GM21723 (cell line): ENCODE data around the gene IFRD2.

ENCODE experiments used
- ATAC-seq: cut with Tn5 transposase; IDR thresholded peaks from one replicate; pipeline ENCODE4 v1.9.1; 2021; ENCODE audit warnings: mild to moderate bottlenecking, moderate library complexity; ENCODE audit not compliant: unreplicated experiment

IFRD2 gene

GRCh38 chr3:50302095-50303012 is 10.1 kb upstream of the IFRD2 start:
- no peak for ATAC-seq

GRCh38 chr3:50300681-50301254 is 8.5 kb upstream of the IFRD2 start:
- no peak for ATAC-seq

- ATAC-seq, result no peak
Observed at GRCh38 chr3:50299929-50300680, 7.9 kb upstream of the IFRD2 start.

GRCh38 chr3:50299638-50299928 is 7.4 kb upstream of the IFRD2 start:
- no peak for ATAC-seq

GRCh38 chr3:50298836-50299637 is 6.8 kb upstream of the IFRD2 start, which contains the start of the genes HYAL3 and NAA80:
Gene HYAL3 (minus strand): TSS chr3:50299405. CDS start chr3:50295602, 3,803 bp downstream.
Gene NAA80 (minus strand): TSS chr3:50299405. CDS start chr3:50297463, 1,942 bp downstream.
- ATAC-seq, result peak; percentile 80

- no peak for ATAC-seq
Observed at GRCh38 chr3:50297896-50298725, 5.9 kb upstream of the IFRD2 start.

- ATAC-seq, result no peak
Observed at GRCh38 chr3:50297384-50297775, 5.2 kb upstream of the IFRD2 start.

GRCh38 chr3:50296721-50297383 is 4.6 kb upstream of the IFRD2 start:
- no peak for ATAC-seq

- ATAC-seq, result no peak
Observed at GRCh38 chr3:50295553-50296431, 3.6 kb upstream of the IFRD2 start.

- no peak for ATAC-seq
Observed at GRCh38 chr3:50294492-50295403, 2.5 kb upstream of the IFRD2 start.

- no peak for ATAC-seq
Observed at GRCh38 chr3:50294089-50294488, 1.9 kb upstream of the IFRD2 start.

- ATAC-seq, result no peak
Observed at GRCh38 chr3:50293079-50293801, 1.0 kb upstream of the IFRD2 start.

- no peak for ATAC-seq
Observed at GRCh38 chr3:50290161-50290641, 2.0 kb downstream of the IFRD2 start.

- no peak for ATAC-seq
Observed at GRCh38 chr3:50289130-50289529, 3.1 kb downstream of the IFRD2 start.

GRCh38 chr3:50288387-50289007 is 3.7 kb downstream of the IFRD2 start:
- ATAC-seq, result no peak

- ATAC-seq, result no peak
Observed at GRCh38 chr3:50287262-50287661, 5.0 kb downstream of the IFRD2 start.
